ENCODE measurements around the gene AQP2.
"Not testable (repeated sequence)": the region's sequence is repeated elsewhere in the genome, so short reads cannot be mapped to it uniquely, and the experiment has no call there.

Gene AQP2

GRCh38 chr12:49969651-49970429 is 19.3 kb downstream of the AQP2 start:
- DNase-seq (ENCODE audit: low read depth), result no peak

GRCh38 chr12:49970658-49971057 is 20.1 kb downstream of the AQP2 start:
- no peak for DNase-seq (ENCODE audit: low read depth)

GRCh38 chr12:49971141-49971540 is 20.6 kb downstream of the AQP2 start:
- DNase-seq (ENCODE audit: low read depth), result no peak

GRCh38 chr12:49972129-49972528 is 21.6 kb downstream of the AQP2 start:
- DNase-seq (ENCODE audit: low read depth), result no peak

GRCh38 chr12:49972641-49973360 is 22.3 kb downstream of the AQP2 start, which contains the start of gene AQP6:
TSS of gene AQP6 (plus strand) at chr12:49972947. CDS start at chr12:49973174, 227 bp downstream.
- DNase-seq (ENCODE audit: low read depth), result no peak

- DNase-seq (ENCODE audit: low read depth), result no peak
These were observed 22.9 kb downstream of the AQP2 start for GRCh38 chr12:49973361-49973830.

GRCh38 chr12:49974231-49974675 is 23.7 kb downstream of the AQP2 start:
- DNase-seq (ENCODE audit: low read depth), result no peak

- no peak for DNase-seq (ENCODE audit: low read depth)
These were observed 24.3 kb downstream of the AQP2 start for GRCh38 chr12:49974677-49975317.

GRCh38 chr12:49975318-49975761 is 24.8 kb downstream of the AQP2 start:
- DNase-seq (ENCODE audit: low read depth), result no peak

GRCh38 chr12:49976557-49976956 is 26.0 kb downstream of the AQP2 start:
- no peak for DNase-seq (ENCODE audit: low read depth)

GRCh38 chr12:49978125-49978524 is 27.6 kb downstream of the AQP2 start:
- no peak for DNase-seq (ENCODE audit: low read depth)

GRCh38 chr12:49979016-49979586 is 28.6 kb downstream of the AQP2 start:
- DNase-seq (ENCODE audit: low read depth), result no peak

GRCh38 chr12:49979791-49980190 is 29.3 kb downstream of the AQP2 start:
- no peak for DNase-seq (ENCODE audit: low read depth)

- no peak for DNase-seq (ENCODE audit: low read depth)
These were observed 30.2 kb downstream of the AQP2 start for GRCh38 chr12:49980501-49981349.

GRCh38 chr12:49982246-49983087 is 31.9 kb downstream of the AQP2 start:
- no peak for DNase-seq (ENCODE audit: low read depth)

GRCh38 chr12:49983892-49984291 is 33.4 kb downstream of the AQP2 start:
- peak; percentile 81 for DNase-seq (ENCODE audit: low read depth)

GRCh38 chr12:49984476-49985359 is 34.2 kb downstream of the AQP2 start:
- DNase-seq (ENCODE audit: low read depth), result no peak

- no peak for DNase-seq (ENCODE audit: low read depth)
These were observed 35.4 kb downstream of the AQP2 start for GRCh38 chr12:49985981-49986380.

GRCh38 chr12:49986476-49986875 is 35.9 kb downstream of the AQP2 start:
- DNase-seq (ENCODE audit: low read depth), result not testable (repeated sequence)
